Measurements from ENCODE around the gene KLK5.

Gene KLK5

DNA sequence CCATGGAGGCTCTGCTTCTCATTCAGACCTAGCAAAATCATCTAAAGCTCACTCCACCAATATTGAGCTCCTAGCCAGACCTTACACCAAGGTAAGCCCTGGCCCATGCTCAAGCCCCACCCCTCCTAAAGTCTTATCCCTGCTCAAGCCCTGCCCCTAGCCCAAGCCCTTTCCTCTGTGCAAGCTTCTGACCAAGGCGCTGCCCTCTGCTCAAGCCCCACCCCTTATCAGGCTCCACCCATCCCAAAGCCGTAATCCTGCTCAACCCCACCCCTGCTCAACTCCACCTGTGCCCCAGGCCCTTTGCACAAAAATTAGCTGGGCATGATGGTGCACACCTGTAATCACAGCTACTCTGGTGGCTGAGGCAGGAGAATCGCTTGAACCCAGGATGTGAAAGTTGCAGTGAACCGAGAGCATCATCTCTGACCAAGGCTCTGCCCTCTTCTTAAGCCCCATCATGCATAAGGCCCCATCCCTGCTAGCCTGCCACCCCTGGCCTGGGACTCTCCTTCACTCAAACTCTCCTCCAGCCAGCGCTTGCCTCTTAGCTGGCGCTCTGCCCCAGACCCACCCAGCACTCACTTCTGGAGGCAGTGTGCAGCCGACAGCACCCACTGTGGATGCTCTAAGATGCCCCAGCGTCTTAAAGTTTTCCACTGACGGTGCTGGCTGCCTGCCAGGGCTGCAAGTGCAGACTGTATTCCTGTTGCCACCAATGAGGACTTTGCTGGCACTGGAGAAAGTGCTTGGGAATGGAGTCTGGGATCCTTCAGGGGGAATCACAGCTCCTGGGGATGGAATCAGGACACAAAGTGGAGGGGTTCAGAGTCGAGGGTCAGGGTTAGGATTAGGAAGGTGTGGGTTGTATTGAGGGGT lies 58.1 kb downstream of the KLK5 start:
- no peak overlapping the region for H3K4me3 ChIP-seq (ENCODE audit: low read depth, low read length)
- DNase-seq (ENCODE audit: low read depth), result no peak
- TF ChIP-seq, protein P1, sequence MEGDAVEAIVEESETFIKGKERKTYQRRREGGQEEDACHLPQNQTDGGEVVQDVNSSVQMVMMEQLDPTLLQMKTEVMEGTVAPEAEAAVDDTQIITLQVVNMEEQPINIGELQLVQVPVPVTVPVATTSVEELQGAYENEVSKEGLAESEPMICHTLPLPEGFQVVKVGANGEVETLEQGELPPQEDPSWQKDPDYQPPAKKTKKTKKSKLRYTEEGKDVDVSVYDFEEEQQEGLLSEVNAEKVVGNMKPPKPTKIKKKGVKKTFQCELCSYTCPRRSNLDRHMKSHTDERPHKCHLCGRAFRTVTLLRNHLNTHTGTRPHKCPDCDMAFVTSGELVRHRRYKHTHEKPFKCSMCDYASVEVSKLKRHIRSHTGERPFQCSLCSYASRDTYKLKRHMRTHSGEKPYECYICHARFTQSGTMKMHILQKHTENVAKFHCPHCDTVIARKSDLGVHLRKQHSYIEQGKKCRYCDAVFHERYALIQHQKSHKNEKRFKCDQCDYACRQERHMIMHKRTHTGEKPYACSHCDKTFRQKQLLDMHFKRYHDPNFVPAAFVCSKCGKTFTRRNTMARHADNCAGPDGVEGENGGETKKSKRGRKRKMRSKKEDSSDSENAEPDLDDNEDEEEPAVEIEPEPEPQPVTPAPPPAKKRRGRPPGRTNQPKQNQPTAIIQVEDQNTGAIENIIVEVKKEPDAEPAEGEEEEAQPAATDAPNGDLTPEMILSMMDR (IDR thresholded peaks at IDR 0.05; ENCODE audit: insufficient read depth, low read depth, low read length, missing control alignments), result no peak
